Upper lobe of left lung (tissue), 4 donors: ENCODE data around the gene ARHGAP15.

Experiments used
- POLR2A ChIP-seq, 4 donors: fragments of 450-650 bp; IDR thresholded peaks; one replicate each; pipeline ENCODE4 v1.5.1; 2016 to 2017; ENCODE audit warnings: antibody characterized with exemption in 4 of 4, mild to moderate bottlenecking in 2 of 4
- POLR2AphosphoS5 ChIP-seq, 2 donors: sonication (generic); formaldehyde crosslinking; IDR thresholded peaks; one replicate each; pipeline ENCODE4 v1.5.1; 2017; ENCODE audit warnings: antibody characterized with exemption in 2 of 2
- TF ChIP-seq, protein P1 (sequence below), 6 experiments: fragments of 450-650 bp in 4 of 6; fragments of 200-600 bp in 2 of 6; sonication (generic) in 2 of 6; IDR thresholded peaks; one replicate each; pipeline ENCODE4 v1.5.1; 2016 to 2019; ENCODE audit warnings: antibody characterized with exemption in 6 of 6

DNA sequence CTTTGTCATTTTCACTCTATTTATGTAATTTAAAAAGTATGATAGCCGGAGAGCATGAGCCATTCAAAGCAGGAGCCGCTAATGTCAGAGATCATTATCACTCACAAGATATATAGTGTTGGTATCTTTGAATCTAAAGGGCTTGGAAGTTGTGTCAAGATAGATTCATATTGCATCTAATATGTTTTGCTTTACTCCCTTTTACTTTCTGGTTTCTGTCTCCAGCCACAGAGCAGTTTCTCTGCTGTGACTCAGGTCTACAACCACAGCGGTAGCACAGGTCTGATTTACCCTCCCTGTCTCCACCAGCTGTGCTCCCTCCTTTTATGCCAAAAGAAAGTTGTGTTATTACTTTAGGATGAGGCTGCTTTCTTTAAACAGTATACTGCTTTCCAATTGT, 424.0 kb downstream of the ARHGAP15 start:
- TF ChIP-seq POLR2A (IDR thresholded peaks at IDR 0.05), result no peak
- TF ChIP-seq, protein P1, sequence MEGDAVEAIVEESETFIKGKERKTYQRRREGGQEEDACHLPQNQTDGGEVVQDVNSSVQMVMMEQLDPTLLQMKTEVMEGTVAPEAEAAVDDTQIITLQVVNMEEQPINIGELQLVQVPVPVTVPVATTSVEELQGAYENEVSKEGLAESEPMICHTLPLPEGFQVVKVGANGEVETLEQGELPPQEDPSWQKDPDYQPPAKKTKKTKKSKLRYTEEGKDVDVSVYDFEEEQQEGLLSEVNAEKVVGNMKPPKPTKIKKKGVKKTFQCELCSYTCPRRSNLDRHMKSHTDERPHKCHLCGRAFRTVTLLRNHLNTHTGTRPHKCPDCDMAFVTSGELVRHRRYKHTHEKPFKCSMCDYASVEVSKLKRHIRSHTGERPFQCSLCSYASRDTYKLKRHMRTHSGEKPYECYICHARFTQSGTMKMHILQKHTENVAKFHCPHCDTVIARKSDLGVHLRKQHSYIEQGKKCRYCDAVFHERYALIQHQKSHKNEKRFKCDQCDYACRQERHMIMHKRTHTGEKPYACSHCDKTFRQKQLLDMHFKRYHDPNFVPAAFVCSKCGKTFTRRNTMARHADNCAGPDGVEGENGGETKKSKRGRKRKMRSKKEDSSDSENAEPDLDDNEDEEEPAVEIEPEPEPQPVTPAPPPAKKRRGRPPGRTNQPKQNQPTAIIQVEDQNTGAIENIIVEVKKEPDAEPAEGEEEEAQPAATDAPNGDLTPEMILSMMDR (IDR thresholded peaks at IDR 0.05), result no peak
- TF ChIP-seq POLR2AphosphoS5 (IDR thresholded peaks at IDR 0.05), result no peak
